Heart left ventricle (tissue), 13 donors: ENCODE measurements around the gene ADAMTS20.

ENCODE experiments used
- CTCF ChIP-seq, 12 donors: fragments of 200-600 bp; sonication (generic) in 4 of 12; IDR thresholded peaks; one replicate each; pipeline versions ENCODE4 v1.5.0 to v1.8.0; 2018 to 2022; ENCODE audit warnings: antibody characterized with exemption in 12 of 12, mild to moderate bottlenecking in 5 of 12
- POLR2A ChIP-seq, 2 donors: fragments of 450-650 bp; IDR thresholded peaks; one replicate each; pipeline ENCODE4 v1.6.1; 2017; ENCODE audit warnings: antibody characterized with exemption in 2 of 2, mild to moderate bottlenecking in 2 of 2, moderate library complexity in 2 of 2
- donor health status: ischemic (EF 13 %, LVEDD 7.1; RV severe dilation, severe dysfunction).
- donor health status: DM: no; HTN: yes; CAD: no.
- donor health status: DM: no; HTN: no; CAD: no.
- donor health status: ischemic (EF 25% LVEDD 6.9; RV normal size, moderate dysfunction).
- donor health status: ischemic (EF 25% LVEDD 5.7; RV mildly dilated, moderate dysfunction).
- donor health status: ischemic (EF 35%, LVEDD 5.7; RV mildly dilated, moderate dysfunction).
- donor health status: nonischemic (EF 11% LVEDD 7.7; RV severe dilation, severe dysfunction).
- donor health status: DM: yes; HTN: yes; CAD: no.
- donor health status: PGD.
- donor health status: ischemic (EF 29% LVEDD 5.4; RV normal size, mild dysfunction).
- donor health status: nonischemic (EF 23%, LVEDD 6.1; RV moderate dilation, normal function).

DNA sequence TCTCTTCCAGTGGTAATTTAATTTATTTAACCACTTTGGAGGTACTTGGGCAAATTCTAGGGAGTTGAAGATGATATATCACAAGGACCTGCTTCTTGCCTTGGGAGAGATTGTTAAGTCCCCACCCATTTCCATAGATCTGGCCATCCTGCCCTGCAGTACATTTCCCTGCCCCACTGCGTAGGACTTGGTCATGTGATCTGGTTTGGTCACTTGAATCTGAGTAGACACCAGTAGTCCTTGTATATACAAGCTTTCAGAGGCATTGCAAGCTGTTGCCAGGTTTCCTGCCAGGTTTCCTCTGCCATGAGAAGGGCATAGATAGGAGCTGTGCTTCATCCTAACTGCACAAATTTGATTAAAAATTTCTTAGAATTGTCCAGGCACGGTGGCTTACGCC lies 200.0 kb downstream of the ADAMTS20 start:
- no peak for TF ChIP-seq CTCF (IDR thresholded peaks at IDR 0.05)
- no peak for TF ChIP-seq POLR2A (IDR thresholded peaks at IDR 0.05)
